HG03354 (cell line): ENCODE results near the gene TRAPPC12.

Source experiments
- ATAC-seq: cut with Tn5 transposase; IDR thresholded peaks from one replicate; pipeline ENCODE4 v1.9.1; 2021; ENCODE audit warnings: mild to moderate bottlenecking; ENCODE audit not compliant: unreplicated experiment, poor library complexity, severe bottlenecking

The TRAPPC12 gene

GRCh38 chr2:3463944-3464343, 84.5 kb downstream of the TRAPPC12 start:
- no peak for ATAC-seq

GRCh38 chr2:3464401-3465005, 85.0 kb downstream of the TRAPPC12 start:
- ATAC-seq: no peak

- no peak for ATAC-seq
Observed at GRCh38 chr2:3465328-3465727, 85.8 kb downstream of the TRAPPC12 start.

GRCh38 chr2:3465844-3466481, 86.5 kb downstream of the TRAPPC12 start:
- ATAC-seq: no peak

GRCh38 chr2:3466482-3466863, 87.0 kb downstream of the TRAPPC12 start:
- ATAC-seq: no peak

GRCh38 chr2:3466966-3467365, 87.5 kb downstream of the TRAPPC12 start:
- no peak for ATAC-seq

- ATAC-seq: no peak
Observed at GRCh38 chr2:3467654-3468053, 88.2 kb downstream of the TRAPPC12 start.

GRCh38 chr2:3468296-3468988, 88.9 kb downstream of the TRAPPC12 start:
- no peak for ATAC-seq

GRCh38 chr2:3469486-3469885, 90.0 kb downstream of the TRAPPC12 start:
- no peak for ATAC-seq

GRCh38 chr2:3470166-3470651, 90.7 kb downstream of the TRAPPC12 start:
- no peak for ATAC-seq

- ATAC-seq: no peak
Observed at GRCh38 chr2:3470856-3471737, 91.6 kb downstream of the TRAPPC12 start.

- no peak for ATAC-seq
Observed at GRCh38 chr2:3472296-3472695, 92.8 kb downstream of the TRAPPC12 start.

GRCh38 chr2:3472966-3473365, 93.5 kb downstream of the TRAPPC12 start:
- ATAC-seq: no peak

- ATAC-seq: no peak
Observed at GRCh38 chr2:3475771-3476170, 96.3 kb downstream of the TRAPPC12 start.

- ATAC-seq: no peak
Observed at GRCh38 chr2:3476321-3476984, 97.0 kb downstream of the TRAPPC12 start.

GRCh38 chr2:3476985-3477327, 97.5 kb downstream of the TRAPPC12 start:
- no peak for ATAC-seq

- no peak for ATAC-seq
Observed at GRCh38 chr2:3478846-3479385, 99.4 kb downstream of the TRAPPC12 start.

- no peak for ATAC-seq
Observed at GRCh38 chr2:3479430-3480320, 100.2 kb downstream of the TRAPPC12 start.
